Measurements from ENCODE around the gene ARHGAP6. TPM values are rescaled to one million over a fixed set of nuclear protein-coding genes. Genes with fewer than 3 reads are reported as not detected.

ARHGAP6 gene
- total RNA-seq, 1 experiment from 2014 or later: not detected

DNA sequence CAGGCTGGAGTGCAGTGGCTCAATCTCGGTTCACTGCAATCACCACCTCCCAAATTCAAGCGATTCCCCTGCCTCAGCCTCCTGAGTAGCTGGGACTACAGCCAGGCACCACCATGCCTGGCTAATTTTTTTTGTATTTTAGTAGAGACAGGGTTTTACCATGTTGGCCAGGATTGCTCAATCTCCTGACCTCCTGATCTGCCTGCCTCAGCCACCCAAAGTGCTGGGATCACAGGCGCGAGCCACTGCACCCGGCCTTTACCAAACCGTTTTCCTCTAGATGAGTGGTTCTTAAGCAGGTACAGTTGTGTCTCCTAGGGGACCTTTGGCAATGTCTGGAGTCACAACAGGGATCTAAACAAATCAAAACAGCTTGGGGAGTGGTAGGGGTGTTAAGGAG lies 360.9 kb downstream of the ARHGAP6 start:
- H3K36me3 Mint-ChIP-seq (ENCODE audit: insufficient read depth, unreplicated experiment): no peaks in the 10 kb centered on the region
- intact Hi-C loops (cut with micrococcal nuclease): no loop called here
- TF ChIP-seq, protein P1, sequence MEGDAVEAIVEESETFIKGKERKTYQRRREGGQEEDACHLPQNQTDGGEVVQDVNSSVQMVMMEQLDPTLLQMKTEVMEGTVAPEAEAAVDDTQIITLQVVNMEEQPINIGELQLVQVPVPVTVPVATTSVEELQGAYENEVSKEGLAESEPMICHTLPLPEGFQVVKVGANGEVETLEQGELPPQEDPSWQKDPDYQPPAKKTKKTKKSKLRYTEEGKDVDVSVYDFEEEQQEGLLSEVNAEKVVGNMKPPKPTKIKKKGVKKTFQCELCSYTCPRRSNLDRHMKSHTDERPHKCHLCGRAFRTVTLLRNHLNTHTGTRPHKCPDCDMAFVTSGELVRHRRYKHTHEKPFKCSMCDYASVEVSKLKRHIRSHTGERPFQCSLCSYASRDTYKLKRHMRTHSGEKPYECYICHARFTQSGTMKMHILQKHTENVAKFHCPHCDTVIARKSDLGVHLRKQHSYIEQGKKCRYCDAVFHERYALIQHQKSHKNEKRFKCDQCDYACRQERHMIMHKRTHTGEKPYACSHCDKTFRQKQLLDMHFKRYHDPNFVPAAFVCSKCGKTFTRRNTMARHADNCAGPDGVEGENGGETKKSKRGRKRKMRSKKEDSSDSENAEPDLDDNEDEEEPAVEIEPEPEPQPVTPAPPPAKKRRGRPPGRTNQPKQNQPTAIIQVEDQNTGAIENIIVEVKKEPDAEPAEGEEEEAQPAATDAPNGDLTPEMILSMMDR (IDR thresholded peaks at IDR 0.05; ENCODE audit: unreplicated experiment): no peak
- POLR2A ChIA-PET: no interaction called here
- no peak overlapping the region for H3K4me3 Mint-ChIP-seq (ENCODE audit: unreplicated experiment)
- H3K4me1 Mint-ChIP-seq (ENCODE audit: insufficient read depth, unreplicated experiment): no peaks in the 10 kb centered on the region
- peaks cover 44% of the 10 kb centered on the region for H3K27me3 Mint-ChIP-seq (ENCODE audit: insufficient read depth, unreplicated experiment)
- no peaks in the 10 kb centered on the region for H3K9me3 Mint-ChIP-seq (ENCODE audit: unreplicated experiment)
- CTCF ChIA-PET: interaction anchor here (0.7 kb wide), 1 partner anchor 460 kb away, joined by 3 read pairs; no protein-coding TSS in a partner anchor
- H3K27ac Mint-ChIP-seq (ENCODE audit: low read depth, unreplicated experiment): no peak overlapping the region
- no TSS peak for BruUV-seq (replicated peaks)
- DNase-seq (ENCODE audit: unreplicated experiment): no peak

DNA sequence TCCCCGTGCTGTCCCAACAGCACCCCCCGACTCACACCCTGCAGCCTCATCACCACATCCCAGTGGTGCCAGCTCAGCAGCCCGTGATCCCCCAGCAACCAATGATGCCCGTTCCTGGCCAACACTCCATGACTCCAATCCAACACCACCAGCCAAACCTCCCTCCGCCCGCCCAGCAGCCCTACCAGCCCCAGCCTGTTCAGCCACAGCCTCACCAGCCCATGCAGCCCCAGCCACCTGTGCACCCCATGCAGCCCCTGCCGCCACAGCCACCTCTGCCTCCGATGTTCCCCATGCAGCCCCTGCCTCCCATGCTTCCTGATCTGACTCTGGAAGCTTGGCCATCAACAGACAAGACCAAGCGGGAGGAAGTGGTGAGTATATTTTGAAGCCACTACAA lies 367.1 kb downstream of the ARHGAP6 start:
- H3K27me3 Mint-ChIP-seq (ENCODE audit: insufficient read depth, unreplicated experiment): peaks cover 41% of the 10 kb centered on the region
- H3K4me1 Mint-ChIP-seq (ENCODE audit: insufficient read depth, unreplicated experiment): no peaks in the 10 kb centered on the region
- ChIA-PET CTCF (no interaction called here), POLR2A (no interaction called here)
- intact Hi-C loops (cut with micrococcal nuclease): no loop called here
- no peaks in the 10 kb centered on the region for H3K9me3 Mint-ChIP-seq (ENCODE audit: unreplicated experiment)
- no TSS peak for BruUV-seq (replicated peaks)
- TF ChIP-seq, protein P1 (IDR thresholded peaks at IDR 0.05; ENCODE audit: unreplicated experiment): no peak
- no peak for DNase-seq (ENCODE audit: unreplicated experiment)
- no peak overlapping the region for H3K4me3 Mint-ChIP-seq (ENCODE audit: unreplicated experiment)
- H3K36me3 Mint-ChIP-seq (ENCODE audit: insufficient read depth, unreplicated experiment): no peaks in the 10 kb centered on the region
- no peak overlapping the region for H3K27ac Mint-ChIP-seq (ENCODE audit: low read depth, unreplicated experiment)

DNA sequence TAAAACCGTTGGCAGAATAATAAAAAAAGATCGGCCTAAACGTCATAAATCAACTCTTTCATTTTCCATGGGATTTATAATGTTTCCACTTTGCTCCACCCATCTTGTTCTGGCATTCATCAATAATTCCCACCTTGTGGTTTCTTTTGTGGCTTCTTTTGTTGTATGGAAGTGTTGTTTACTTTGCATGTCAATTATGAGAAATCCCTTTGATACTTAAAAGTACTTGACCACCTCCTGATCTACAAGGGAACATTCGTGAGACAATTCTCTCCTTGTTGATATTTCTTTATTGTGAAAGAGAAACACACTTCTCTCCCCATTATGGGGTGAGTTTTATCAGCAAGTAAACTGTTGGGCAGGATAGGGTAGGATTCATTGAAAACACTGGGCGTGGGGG lies 369.7 kb downstream of the ARHGAP6 start:
- ChIA-PET POLR2A (no interaction called here), CTCF (no interaction called here)
- TF ChIP-seq, protein P1 (IDR thresholded peaks at IDR 0.05; ENCODE audit: unreplicated experiment): no peak
- DNase-seq (ENCODE audit: unreplicated experiment): no peak
- no peak overlapping the region for H3K4me3 Mint-ChIP-seq (ENCODE audit: unreplicated experiment)
- H3K27ac Mint-ChIP-seq (ENCODE audit: low read depth, unreplicated experiment): no peak overlapping the region
- intact Hi-C loops (cut with micrococcal nuclease): no loop called here
- no TSS peak for BruUV-seq (replicated peaks)
- H3K27me3 Mint-ChIP-seq (ENCODE audit: insufficient read depth, unreplicated experiment): peaks cover 62% of the 10 kb centered on the region
- H3K36me3 Mint-ChIP-seq (ENCODE audit: insufficient read depth, unreplicated experiment): no peaks in the 10 kb centered on the region
- H3K4me1 Mint-ChIP-seq (ENCODE audit: insufficient read depth, unreplicated experiment): no peaks in the 10 kb centered on the region
- no peaks in the 10 kb centered on the region for H3K9me3 Mint-ChIP-seq (ENCODE audit: unreplicated experiment)

DNA sequence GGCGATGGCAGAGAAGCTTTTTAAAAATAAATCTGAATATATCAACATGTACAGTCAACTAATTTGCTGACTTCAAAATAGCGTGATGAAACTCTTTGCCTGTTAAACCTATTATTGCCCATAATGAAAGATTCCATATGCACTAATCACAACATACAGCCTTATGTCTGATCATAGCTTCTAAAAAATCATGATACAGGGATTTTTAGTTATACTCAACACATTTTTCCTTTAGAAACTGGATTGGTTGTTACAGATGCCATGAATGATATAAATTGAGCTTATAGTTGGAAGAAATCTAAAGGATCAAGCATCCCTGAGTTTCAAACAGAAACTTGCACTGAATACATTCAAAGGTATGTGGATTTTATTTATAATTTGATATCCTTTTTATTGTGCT lies 372.6 kb downstream of the ARHGAP6 start, which contains the start of gene AMELX:
AMELX (plus strand) TSS at position 301 of the 400 bp plus-strand sequence. CDS start 1,376 bp downstream, outside the sequence.
- POLR2A ChIA-PET: interaction anchor here (0.6 kb wide), 1 partner anchor 1518 kb away, joined by 3 read pairs; no protein-coding TSS in a partner anchor
- no TSS peak for BruUV-seq (replicated peaks)
- Mint-ChIP-seq H3K4me3 (ENCODE audit: unreplicated experiment) (no peak within 1 kb of the TSS), H3K27ac (ENCODE audit: low read depth, unreplicated experiment) (no peak within 1 kb of the TSS), H3K9me3 (ENCODE audit: unreplicated experiment) (no peaks in the 10 kb centered on the region), H3K4me1 (ENCODE audit: insufficient read depth, unreplicated experiment) (no peaks in the 10 kb centered on the region), H3K36me3 (ENCODE audit: insufficient read depth, unreplicated experiment) (no peaks in the 10 kb centered on the region), H3K27me3 (ENCODE audit: insufficient read depth, unreplicated experiment) (peaks cover 56% of the 10 kb centered on the region)
- DNase-seq (ENCODE audit: unreplicated experiment): no peak
- CTCF ChIA-PET: interaction anchor here (0.6 to 0.7 kb wide), 2 partner anchors 69 to 178 kb away, joined by 3 to 5 read pairs; no protein-coding TSS in a partner anchor
- TF ChIP-seq, protein P1 (IDR thresholded peaks at IDR 0.05; ENCODE audit: unreplicated experiment): no peak
- intact Hi-C loops (cut with micrococcal nuclease): no loop called here

Data from MCF 10A (cell line).